Liver (tissue), 9 donors: Measurements from ENCODE around the gene CHRNG. TPM values are rescaled to one million over a fixed set of nuclear protein-coding genes. Genes with fewer than 3 reads are reported as not detected.

ENCODE experiments used
- DNase-seq: peaks from one replicate; pipeline ENCODE4 v3.0.0-alpha.2; 2017; ENCODE audit warnings: low spot score
- H3K27ac ChIP-seq, 2 donors: one replicate each; pipeline ENCODE4 v1.7.0; 2013; ENCODE audit warnings: inconsistent platforms in 2 of 2, low read length in 2 of 2, control low read depth in 1 of 2, low read depth in 1 of 2, mild to moderate bottlenecking in 1 of 2
- H3K27me3 ChIP-seq, 4 donors: one replicate each; pipeline versions ENCODE4 v1.6.1 to v1.7.0; 2013; ENCODE audit warnings: low read length in 3 of 4, inconsistent platforms in 1 of 4, mild to moderate bottlenecking in 1 of 4, moderate library complexity in 1 of 4; ENCODE audit not compliant: control insufficient read depth in 4 of 4, insufficient read depth in 4 of 4
- H3K36me3 ChIP-seq, 4 donors: one replicate each; pipeline versions ENCODE4 v1.6.1 to v1.7.0; 2013; ENCODE audit warnings: low read length in 3 of 4, mild to moderate bottlenecking in 3 of 4, low read depth in 1 of 4, moderate library complexity in 1 of 4; ENCODE audit not compliant: control insufficient read depth in 4 of 4, insufficient read depth in 3 of 4
- H3K4me1 ChIP-seq, 4 donors: one replicate each; pipeline versions ENCODE4 v1.6.1 to v1.7.0; 2013; ENCODE audit warnings: low read length in 3 of 4, mild to moderate bottlenecking in 3 of 4, moderate library complexity in 1 of 4; ENCODE audit not compliant: control insufficient read depth in 4 of 4, insufficient read depth in 4 of 4
- H3K4me3 ChIP-seq, 3 donors: one replicate each; pipeline versions ENCODE4 v1.6.1 to v1.7.0; 2013; ENCODE audit warnings: low read length in 3 of 3, control low read depth in 1 of 3, low read depth in 1 of 3, mild to moderate bottlenecking in 1 of 3
- H3K9ac ChIP-seq, 2 donors: one replicate each; pipeline ENCODE4 v1.7.0; 2013; ENCODE audit warnings: low read length in 2 of 2, mild to moderate bottlenecking in 2 of 2, moderate library complexity in 2 of 2, control low read depth in 1 of 2, low read depth in 1 of 2
- H3K9me3 ChIP-seq, 4 donors: one replicate each; pipeline versions ENCODE4 v1.6.1 to v1.7.0; 2013; ENCODE audit warnings: low read length in 3 of 4; ENCODE audit not compliant: control insufficient read depth in 4 of 4
- ATF3 ChIP-seq: IDR thresholded peaks from 2 replicates; pipeline ENCODE4 v1.6.1; 2016; ENCODE audit warnings: antibody characterized with exemption
- CTCF ChIP-seq: fragments of 150-350 bp; IDR thresholded peaks from 2 replicates; pipeline ENCODE4 v1.5.1; 2017; ENCODE audit warnings: improper control_type of control experiment, low read depth, low read length; ENCODE audit not compliant: missing input control
- EGR1 ChIP-seq, 2 donors: IDR thresholded peaks; 2 replicates each; pipeline ENCODE4 v1.6.1; 2016 to 2018; ENCODE audit warnings: antibody characterized with exemption in 2 of 2, low read depth in 2 of 2
- FOXA1 ChIP-seq: IDR thresholded peaks from 2 replicates; pipeline ENCODE4 v1.6.1; 2016; ENCODE audit warnings: antibody characterized with exemption
- FOXA2 ChIP-seq: IDR thresholded peaks from 2 replicates; pipeline ENCODE4 v1.6.1; 2016; ENCODE audit warnings: antibody characterized with exemption
- GABPA ChIP-seq, 2 donors: IDR thresholded peaks in 1 of 2; conservative IDR thresholded peaks in 1 of 2; 2 replicates each; pipeline ENCODE4 v1.6.1; 2016; ENCODE audit warnings: antibody characterized with exemption in 2 of 2, mild to moderate bottlenecking in 1 of 2, moderate library complexity in 1 of 2
- HNF4A ChIP-seq, 2 donors: conservative IDR thresholded peaks; 2 replicates each; pipeline ENCODE4 v1.6.1; 2016; ENCODE audit warnings: antibody characterized with exemption in 2 of 2, mild to moderate bottlenecking in 2 of 2
- HNF4G ChIP-seq: IDR thresholded peaks from 2 replicates; pipeline ENCODE4 v1.6.1; 2016; ENCODE audit warnings: antibody characterized with exemption
- JUND ChIP-seq, 2 donors: IDR thresholded peaks; 2 replicates each; pipeline ENCODE4 v1.6.1; 2016; ENCODE audit warnings: antibody characterized with exemption in 2 of 2
- NR2F2 ChIP-seq: IDR thresholded peaks from 2 replicates; pipeline ENCODE4 v1.6.1; 2016; ENCODE audit warnings: antibody characterized with exemption
- RAD21 ChIP-seq, 2 donors: IDR thresholded peaks; 2 replicates each; pipeline ENCODE4 v1.6.1; 2016; ENCODE audit warnings: antibody characterized with exemption in 2 of 2, mild to moderate bottlenecking in 2 of 2
- RXRA ChIP-seq, 2 donors: IDR thresholded peaks; 2 replicates each; pipeline ENCODE4 v1.6.1; 2017 to 2018; ENCODE audit warnings: antibody characterized with exemption in 2 of 2, mild to moderate bottlenecking in 1 of 2
- SP1 ChIP-seq: IDR thresholded peaks from 2 replicates; pipeline ENCODE4 v1.6.1; 2018; ENCODE audit warnings: antibody characterized with exemption, mild to moderate bottlenecking
- TAF1 ChIP-seq: conservative IDR thresholded peaks from 2 replicates; pipeline ENCODE4 v1.6.1; 2016; ENCODE audit warnings: antibody characterized with exemption, mild to moderate bottlenecking
- YY1 ChIP-seq: IDR thresholded peaks from 2 replicates; pipeline ENCODE4 v1.6.1; 2016; ENCODE audit warnings: antibody characterized with exemption, mild to moderate bottlenecking
- WGBS: extraction: QIAGEN DNeasy Blood & Tissue Kit; methylation state at CpG from one replicate; pipeline ENCODE4 v1.1.7; 2013; 5-methylcytosine and 5-hydroxymethylcytosine counted together
- polyA plus RNA-seq, 2 donors: library from polyadenylated mRNA; stranded (reverse) in 1 of 2; unstranded in 1 of 2; fragments of 200-250 nt in 1 of 2; fragments of >200 nt in 1 of 2; fragmentation: Nextera tagmentation in 1 of 2; extraction: Ambion mirVana in 1 of 2; gene quantifications; one replicate each; pipeline versions ENCODE4 v1.2.1 to v1.2.3, GENCODE V29; 2013 to 2015
- total RNA-seq, 2 donors: library from RNA; depleted of rRNA; stranded (reverse); fragments of >200 nt; gene quantifications; one replicate each; pipeline ENCODE4 v1.2.3, GENCODE V29; 2014
- TF ChIP-seq, protein P1 (sequence below): IDR thresholded peaks from 2 replicates; pipeline ENCODE4 v1.6.1; 2016; ENCODE audit warnings: antibody characterized with exemption, mild to moderate bottlenecking
- TF ChIP-seq, protein P2 (sequence below): IDR thresholded peaks from 2 replicates; pipeline ENCODE4 v1.6.1; 2016; ENCODE audit warnings: antibody characterized with exemption
- TF ChIP-seq, protein P3 (sequence below): IDR thresholded peaks from 2 replicates; pipeline ENCODE4 v1.6.1; 2016; ENCODE audit warnings: antibody characterized with exemption
- donor health status: healthy.
- donor health status: healthy.
- donor health status: healthy.
- donor health status: healthy.
- donor health status: healthy.

Gene CHRNG
- total and polyA plus RNA-seq, 4 donors: not detected

DNA sequence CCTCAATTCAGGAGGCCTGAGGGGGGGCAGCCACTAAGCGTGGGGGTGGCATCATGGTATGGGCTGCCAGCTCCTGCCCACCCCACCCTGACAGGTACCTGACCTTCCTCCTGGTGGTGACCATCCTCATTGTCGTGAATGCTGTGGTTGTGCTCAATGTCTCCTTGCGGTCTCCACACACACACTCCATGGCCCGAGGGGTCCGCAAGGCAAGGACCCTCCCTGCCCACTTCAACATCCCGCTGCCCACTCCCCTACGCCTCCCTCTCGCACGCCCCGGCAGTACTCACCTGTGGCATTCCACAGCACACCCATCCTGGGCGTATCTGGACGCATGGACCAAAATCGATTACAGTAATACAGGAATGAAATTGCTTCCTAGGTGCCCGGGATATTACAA, 4.0 kb downstream of the CHRNG start:
- H3K4me3 ChIP-seq: no peak overlapping the region
- no peak overlapping the region for H3K27ac ChIP-seq
- H3K4me1 ChIP-seq: peaks cover 0 to 4% (median 0%) of the 10 kb centered on the region in 4 donors
- H3K27me3 ChIP-seq: no peaks in the 10 kb centered on the region
- no peaks in the 10 kb centered on the region for H3K9me3 ChIP-seq
- WGBS: 90% methylated on average over 14 of the region's 14 CpGs
- no peak for DNase-seq
- no peaks in the 10 kb centered on the region for H3K36me3 ChIP-seq
- H3K9ac ChIP-seq: no peak overlapping the region
- no peak for TF ChIP-seq FOXA2
- no peak for TF ChIP-seq EGR1 (IDR thresholded peaks at IDR 0.05; ENCODE audit: low read depth in 2 of 2)
- no peak for TF ChIP-seq RAD21 (IDR thresholded peaks at IDR 0.05)
- TF ChIP-seq, protein P1, sequence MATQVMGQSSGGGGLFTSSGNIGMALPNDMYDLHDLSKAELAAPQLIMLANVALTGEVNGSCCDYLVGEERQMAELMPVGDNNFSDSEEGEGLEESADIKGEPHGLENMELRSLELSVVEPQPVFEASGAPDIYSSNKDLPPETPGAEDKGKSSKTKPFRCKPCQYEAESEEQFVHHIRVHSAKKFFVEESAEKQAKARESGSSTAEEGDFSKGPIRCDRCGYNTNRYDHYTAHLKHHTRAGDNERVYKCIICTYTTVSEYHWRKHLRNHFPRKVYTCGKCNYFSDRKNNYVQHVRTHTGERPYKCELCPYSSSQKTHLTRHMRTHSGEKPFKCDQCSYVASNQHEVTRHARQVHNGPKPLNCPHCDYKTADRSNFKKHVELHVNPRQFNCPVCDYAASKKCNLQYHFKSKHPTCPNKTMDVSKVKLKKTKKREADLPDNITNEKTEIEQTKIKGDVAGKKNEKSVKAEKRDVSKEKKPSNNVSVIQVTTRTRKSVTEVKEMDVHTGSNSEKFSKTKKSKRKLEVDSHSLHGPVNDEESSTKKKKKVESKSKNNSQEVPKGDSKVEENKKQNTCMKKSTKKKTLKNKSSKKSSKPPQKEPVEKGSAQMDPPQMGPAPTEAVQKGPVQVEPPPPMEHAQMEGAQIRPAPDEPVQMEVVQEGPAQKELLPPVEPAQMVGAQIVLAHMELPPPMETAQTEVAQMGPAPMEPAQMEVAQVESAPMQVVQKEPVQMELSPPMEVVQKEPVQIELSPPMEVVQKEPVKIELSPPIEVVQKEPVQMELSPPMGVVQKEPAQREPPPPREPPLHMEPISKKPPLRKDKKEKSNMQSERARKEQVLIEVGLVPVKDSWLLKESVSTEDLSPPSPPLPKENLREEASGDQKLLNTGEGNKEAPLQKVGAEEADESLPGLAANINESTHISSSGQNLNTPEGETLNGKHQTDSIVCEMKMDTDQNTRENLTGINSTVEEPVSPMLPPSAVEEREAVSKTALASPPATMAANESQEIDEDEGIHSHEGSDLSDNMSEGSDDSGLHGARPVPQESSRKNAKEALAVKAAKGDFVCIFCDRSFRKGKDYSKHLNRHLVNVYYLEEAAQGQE: no peak
- no peak for TF ChIP-seq TAF1
- TF ChIP-seq, protein P2, sequence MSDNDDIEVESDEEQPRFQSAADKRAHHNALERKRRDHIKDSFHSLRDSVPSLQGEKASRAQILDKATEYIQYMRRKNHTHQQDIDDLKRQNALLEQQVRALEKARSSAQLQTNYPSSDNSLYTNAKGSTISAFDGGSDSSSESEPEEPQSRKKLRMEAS: no peak
- TF ChIP-seq SP1: no peak
- no peak for TF ChIP-seq JUND (IDR thresholded peaks at IDR 0.05)
- no peak for TF ChIP-seq RXRA (IDR thresholded peaks at IDR 0.05)
- no peak for TF ChIP-seq GABPA (IDR thresholded peaks at IDR 0.05 in 1 of 2, conservative IDR thresholded peaks at IDR 0.05 in 1 of 2)
- no peak for TF ChIP-seq CTCF
- no peak for TF ChIP-seq FOXA1
- no peak for TF ChIP-seq NR2F2
- no peak for TF ChIP-seq HNF4A (conservative IDR thresholded peaks at IDR 0.05)
- TF ChIP-seq, protein P3, sequence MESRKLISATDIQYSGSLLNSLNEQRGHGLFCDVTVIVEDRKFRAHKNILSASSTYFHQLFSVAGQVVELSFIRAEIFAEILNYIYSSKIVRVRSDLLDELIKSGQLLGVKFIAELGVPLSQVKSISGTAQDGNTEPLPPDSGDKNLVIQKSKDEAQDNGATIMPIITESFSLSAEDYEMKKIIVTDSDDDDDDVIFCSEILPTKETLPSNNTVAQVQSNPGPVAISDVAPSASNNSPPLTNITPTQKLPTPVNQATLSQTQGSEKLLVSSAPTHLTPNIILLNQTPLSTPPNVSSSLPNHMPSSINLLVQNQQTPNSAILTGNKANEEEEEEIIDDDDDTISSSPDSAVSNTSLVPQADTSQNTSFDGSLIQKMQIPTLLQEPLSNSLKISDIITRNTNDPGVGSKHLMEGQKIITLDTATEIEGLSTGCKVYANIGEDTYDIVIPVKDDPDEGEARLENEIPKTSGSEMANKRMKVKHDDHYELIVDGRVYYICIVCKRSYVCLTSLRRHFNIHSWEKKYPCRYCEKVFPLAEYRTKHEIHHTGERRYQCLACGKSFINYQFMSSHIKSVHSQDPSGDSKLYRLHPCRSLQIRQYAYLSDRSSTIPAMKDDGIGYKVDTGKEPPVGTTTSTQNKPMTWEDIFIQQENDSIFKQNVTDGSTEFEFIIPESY: no peak
- no peak for TF ChIP-seq YY1

DNA sequence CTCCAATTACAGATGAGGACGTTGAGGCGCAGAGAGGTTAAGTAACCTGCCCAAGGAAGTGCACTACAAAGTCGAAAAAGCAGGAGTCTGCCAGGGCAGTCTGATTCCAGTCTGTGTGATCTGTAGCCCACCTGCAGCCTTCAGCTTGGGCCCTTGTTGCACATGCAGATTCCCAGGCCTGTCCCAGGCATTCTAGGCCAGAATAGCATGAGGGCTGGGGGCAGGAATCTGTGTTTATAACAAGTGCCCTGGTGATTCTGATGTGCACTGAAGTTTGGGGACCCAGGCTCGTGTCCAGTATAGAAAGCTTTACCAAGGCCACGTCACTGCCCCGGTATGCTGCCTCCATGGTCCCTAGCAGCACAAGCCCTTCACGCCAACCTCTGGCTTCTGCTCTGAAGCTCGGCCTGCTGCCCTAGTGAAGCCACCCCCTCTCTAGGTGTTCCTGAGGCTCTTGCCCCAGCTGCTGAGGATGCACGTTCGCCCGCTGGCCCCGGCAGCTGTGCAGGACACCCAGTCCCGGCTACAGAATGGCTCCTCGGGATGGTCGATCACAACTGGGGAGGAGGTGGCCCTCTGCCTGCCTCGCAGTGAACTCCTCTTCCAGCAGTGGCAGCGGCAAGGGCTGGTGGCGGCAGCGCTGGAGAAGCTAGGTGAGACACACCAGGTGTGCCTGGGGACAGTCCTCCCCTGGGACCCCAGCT, 4.6 kb downstream of the CHRNG start:
- H3K36me3 ChIP-seq: no peaks in the 10 kb centered on the region
- H3K9me3 ChIP-seq: no peaks in the 10 kb centered on the region
- no peak for DNase-seq
- WGBS: 94% methylated on average over 19 of the region's 19 CpGs
- no peak overlapping the region for H3K9ac ChIP-seq
- no peaks in the 10 kb centered on the region for H3K27me3 ChIP-seq
- peaks cover 0 to 4% (median 0%) of the 10 kb centered on the region in 4 donors for H3K4me1 ChIP-seq
- H3K4me3 ChIP-seq: no peak overlapping the region
- no peak overlapping the region for H3K27ac ChIP-seq
- TF ChIP-seq NR2F2 (no peak), GABPA (IDR thresholded peaks at IDR 0.05 in 1 of 2, conservative IDR thresholded peaks at IDR 0.05 in 1 of 2) (no peak), ATF3 (no peak), SP1 (no peak), CTCF (no peak), TAF1 (no peak), HNF4G (no peak), FOXA1 (no peak)
- TF ChIP-seq, protein P1: no peak
